K562 (cell line): Measurements from ENCODE around the gene MCF2. TPM values are rescaled to one million over a fixed set of nuclear protein-coding genes. Genes with fewer than 3 reads are reported as not detected.

Experiments used
- ATAC-seq: fragments of 200-7000 bp; cut with Tn5 transposase; 3 replicates; pipeline ENCODE4 v1.9.1; 2020; ENCODE audit warnings: moderate library complexity
- BruUV-seq: library from RNA; stranded (reverse); fragments of 400-500 nt; replicated peaks from 2 replicates; lab custom pipeline; 2021; lab: Mats Ljungman, UMichigan
- CTCF ChIA-PET: fragments of 300-600 bp; formaldehyde crosslinking; extraction: SDS; loops from one replicate; lab custom pipeline; 2021; ENCODE audit warnings: low intra/inter-chr PET ratio; lab: Yijun Ruan, JAX
- POLR2A ChIA-PET: fragments of 300-600, 350-650 bp; sonication (Branson Sonifier 250); formaldehyde crosslinking; extraction: SDS; loops from one replicate; lab custom pipeline; 2021; ENCODE audit warnings: antibody characterized with exemption, inconsistent platforms; lab: Yijun Ruan, JAX
- DNase-seq, 4 experiments: peaks; one replicate each; pipeline versions ENCODE4 v3.0.0 to v3.0.0-alpha.2; 2011 to 2018; ENCODE audit warnings: low spot score in 3 of 4, mixed read lengths in 3 of 4; ENCODE audit errors: extremely low read depth in 1 of 4
- FAIRE-seq: peaks from 2 replicates; lab custom pipeline; 2011; peaks lifted over from hg19 to GRCh38; lab: Jason Lieb, UNC
- H2AFZ ChIP-seq: 2 replicates; pipeline ENCODE4 v1.6.0; 2011; ENCODE audit warnings: low read depth, low read length, control low read depth, inconsistent platforms
- H3K27ac ChIP-seq: fragments of 200-600 bp; 3 replicates; pipeline ENCODE4 v1.8.0; 2011; ENCODE audit warnings: low read depth, mild to moderate bottlenecking, control low read depth, inconsistent platforms, low read length, moderate library complexity, mixed read lengths; ENCODE audit errors: extremely low read depth
- H3K27me3 ChIP-seq, 2 experiments: fragments of 300-600 bp in 1 of 2; 2 replicates in 1 of 2; 3 replicates in 1 of 2; pipeline versions ENCODE4 v1.6.0 to v1.8.0; 2011; ENCODE audit warnings: inconsistent platforms in 2 of 2, low read length in 2 of 2, mild to moderate bottlenecking in 1 of 2, mixed read lengths in 1 of 2, moderate library complexity in 1 of 2; ENCODE audit not compliant: control insufficient read depth in 2 of 2, insufficient read depth in 2 of 2
- H3K36me3 ChIP-seq: fragments of 300-600 bp; 3 replicates; pipeline ENCODE4 v1.8.0; 2011; ENCODE audit warnings: mild to moderate bottlenecking, low read length, inconsistent platforms; ENCODE audit not compliant: control insufficient read depth, insufficient read depth
- H3K4me1 ChIP-seq, 2 experiments: fragments of 200-600 bp in 1 of 2; replicated peaks in 1 of 2; 2 replicates in 1 of 2; 3 replicates in 1 of 2; pipeline versions ENCODE4 v1.5.1 to v1.8.0; 2011; ENCODE audit warnings: inconsistent platforms in 2 of 2, low read length in 2 of 2, mild to moderate bottlenecking in 1 of 2, mixed read lengths in 1 of 2, moderate library complexity in 1 of 2; ENCODE audit not compliant: control insufficient read depth in 2 of 2, insufficient read depth in 2 of 2
- H3K4me2 ChIP-seq: 2 replicates; pipeline ENCODE4 v1.6.1; 2011; ENCODE audit warnings: low read length, control low read depth, inconsistent platforms, mixed read lengths; ENCODE audit not compliant: insufficient read depth
- H3K4me3 ChIP-seq: fragments of 200-600 bp; sonication (generic), shearing (Covaris generic); 2 replicates; pipeline ENCODE4 v1.5.1; 2016; ENCODE audit warnings: control low read depth, inconsistent platforms
- H3K79me2 ChIP-seq: fragments of 200-600 bp; 3 replicates; pipeline ENCODE4 v1.8.0; 2011; ENCODE audit warnings: low read length, inconsistent platforms; ENCODE audit not compliant: control insufficient read depth, insufficient read depth
- H3K9ac ChIP-seq, 2 experiments: 2 replicates each; pipeline versions ENCODE4 v1.6.0 to v1.6.1; 2011; ENCODE audit warnings: low read depth in 2 of 2, low read length in 2 of 2, control low read depth in 1 of 2, inconsistent platforms in 1 of 2, mild to moderate bottlenecking in 1 of 2, mixed read lengths in 1 of 2; ENCODE audit not compliant: insufficient read depth in 1 of 2
- H3K9me1 ChIP-seq: one replicate; pipeline ENCODE4 v1.6.0; 2011; ENCODE audit warnings: inconsistent platforms, mild to moderate bottlenecking, low read length, moderate library complexity; ENCODE audit not compliant: control insufficient read depth, insufficient read depth
- H3K9me3 ChIP-seq: replicated peaks from 2 replicates; pipeline ENCODE4 v1.5.1; 2011; ENCODE audit warnings: low read depth, low read length, inconsistent platforms; ENCODE audit not compliant: control insufficient read depth, insufficient read depth
- H4K20me1 ChIP-seq: replicated peaks from 2 replicates; pipeline ENCODE4 v1.6.1; 2011; ENCODE audit warnings: low read length, inconsistent platforms, mixed read lengths; ENCODE audit not compliant: control insufficient read depth, insufficient read depth
- BDP1 ChIP-seq: IDR thresholded peaks from 3 replicates; pipeline ENCODE4 v1.6.1; 2011; ENCODE audit not compliant: insufficient read length, insufficient read depth
- HNRNPL ChIP-seq: fragments of 200-400 bp; formaldehyde crosslinking; IDR thresholded peaks from 2 replicates; pipeline ENCODE4 v1.6.1; 2017; ENCODE audit warnings: low read depth, mild to moderate bottlenecking, low read length
- JUNB ChIP-seq: fragments of 450-650 bp; formaldehyde crosslinking; conservative IDR thresholded peaks from 2 replicates; pipeline ENCODE4 v1.4.0; 2020; ENCODE audit warnings: mild to moderate bottlenecking
- RBM14 ChIP-seq: fragments of 200-400 bp; formaldehyde crosslinking; IDR thresholded peaks from 2 replicates; pipeline ENCODE4 v1.6.1; 2018; ENCODE audit warnings: low read depth, mild to moderate bottlenecking, low read length, moderate library complexity, borderline replicate concordance; ENCODE audit not compliant: insufficient read depth
- RBM15 ChIP-seq: fragments of 200-400 bp; formaldehyde crosslinking; IDR thresholded peaks from 2 replicates; pipeline ENCODE4 v1.6.1; 2018; ENCODE audit warnings: mild to moderate bottlenecking, low read length, moderate library complexity; ENCODE audit not compliant: insufficient read depth
- TCF3 ChIP-seq: sonication (generic); formaldehyde crosslinking; IDR thresholded peaks from 2 replicates; pipeline ENCODE4 v1.4.0; 2020; ENCODE audit warnings: mild to moderate bottlenecking, missing genetic modification reagents
- TEAD4 ChIP-seq, 2 experiments: sonication (generic) in 1 of 2; formaldehyde crosslinking in 1 of 2; IDR thresholded peaks; 2 replicates each; pipeline versions ENCODE4 v1.6.1 to v1.8.0; 2012 to 2022; ENCODE audit warnings: borderline replicate concordance in 1 of 2, inconsistent platforms in 1 of 2, low read length in 1 of 2, mild to moderate bottlenecking in 1 of 2, missing genetic modification reagents in 1 of 2
- XRCC4 ChIP-seq: IDR thresholded peaks from one replicate; pipeline ENCODE4 v1.6.1; 2011; ENCODE audit not compliant: insufficient read depth, insufficient read length; ENCODE audit errors: extremely low read depth
- ZNF239 ChIP-seq: fragments of 250-450 bp; sonication (Bioruptor Pico); IDR thresholded peaks from 2 replicates; pipeline ENCODE4 v1.4.0; 2020; ENCODE audit warnings: mild to moderate bottlenecking
- ZNF282 ChIP-seq: sonication (generic); formaldehyde crosslinking; IDR thresholded peaks from 2 replicates; pipeline ENCODE4 v1.8.1; 2023; ENCODE audit warnings: missing genetic modification reagents
- ZNF764 ChIP-seq: fragments of 250-450 bp; sonication (Bioruptor Pico); IDR thresholded peaks from 2 replicates; pipeline ENCODE4 v1.4.0; 2020; ENCODE audit warnings: low read depth, mild to moderate bottlenecking, moderate library complexity
- ZNF780A ChIP-seq: fragments of 250-450 bp; sonication (Bioruptor Pico); IDR thresholded peaks from 2 replicates; pipeline ENCODE4 v1.5.0; 2021; ENCODE audit warnings: mild to moderate bottlenecking
- WGBS: fragments of 100-300 bp; shearing (Covaris generic); methylation state at CpG from one replicate; pipeline ENCODE4 v1.1.6; 2016; ENCODE audit warnings: low coverage, mixed read lengths; ENCODE audit not compliant: insufficient coverage; ENCODE audit errors: missing lambda C conversion rate; 5-methylcytosine and 5-hydroxymethylcytosine counted together
- in situ Hi-C: fragments of 300-500 bp; cut with MboI; formaldehyde crosslinking; loops from 4 replicates; pipeline ENCODE4 v1.15.0; 2018; ENCODE audit warnings: inconsistent platforms, mixed read lengths
- intact Hi-C: fragments of 100-400 bp; cut with micrococcal nuclease; formaldehyde crosslinking; loops from 2 replicates; pipeline ENCODE4 v1.14.2; 2022
- polyA plus RNA-seq, 8 experiments: library from polyadenylated mRNA; depleted of rRNA in 4 of 8; stranded (reverse) in 5 of 8; unstranded in 3 of 8; fragments of >200 nt; fragmentation: Nextera tagmentation in 2 of 8; fragmentation: Illumina TruSeq in 1 of 8; extraction: Ambion mirVana in 2 of 8; extraction: Trizol in 1 of 8; gene quantifications; 2 replicates each; pipeline versions ENCODE4 v1.2.1 to v1.2.3, GENCODE V29; 2011 to 2014; ENCODE audit warnings: inconsistent platforms in 1 of 8, missing spikeins in 1 of 8
- total RNA-seq, 7 experiments: library from RNA; depleted of rRNA in 6 of 7; stranded (reverse); fragments of >200 nt in 6 of 7; fragmentation: Illumina TruSeq in 2 of 7; extraction: Trizol in 2 of 7; gene quantifications; 2 replicates each; pipeline versions ENCODE4 v1.2.1 to v1.2.3, GENCODE V29; 2011 to 2021; ENCODE audit warnings: low replicate concordance in 1 of 7
- TF ChIP-seq, protein P1 (sequence below): fragments of 250-450 bp; sonication (Bioruptor Pico); IDR thresholded peaks from 2 replicates; pipeline ENCODE4 v1.8.0; 2021; ENCODE audit warnings: moderate library complexity, mild to moderate bottlenecking, inconsistent platforms
- TF ChIP-seq, protein P2 (sequence below): sonication (generic); formaldehyde crosslinking; IDR thresholded peaks from 2 replicates; pipeline ENCODE4 v1.4.0; 2020; ENCODE audit warnings: mild to moderate bottlenecking, missing genetic modification reagents
- TF ChIP-seq, protein P3 (sequence below): sonication (generic); formaldehyde crosslinking; IDR thresholded peaks from 2 replicates; pipeline ENCODE4 v1.8.0; 2022; ENCODE audit warnings: missing genetic modification reagents, mild to moderate bottlenecking, borderline replicate concordance

MCF2 gene
- total and polyA plus RNA-seq, 9 of the 15 experiments (the other 6 are each of a cell fraction or from before 2014, with no cell fraction given) = 0.03 to 0.78 (median 0.08) TPM; not detected in 3

DNA sequence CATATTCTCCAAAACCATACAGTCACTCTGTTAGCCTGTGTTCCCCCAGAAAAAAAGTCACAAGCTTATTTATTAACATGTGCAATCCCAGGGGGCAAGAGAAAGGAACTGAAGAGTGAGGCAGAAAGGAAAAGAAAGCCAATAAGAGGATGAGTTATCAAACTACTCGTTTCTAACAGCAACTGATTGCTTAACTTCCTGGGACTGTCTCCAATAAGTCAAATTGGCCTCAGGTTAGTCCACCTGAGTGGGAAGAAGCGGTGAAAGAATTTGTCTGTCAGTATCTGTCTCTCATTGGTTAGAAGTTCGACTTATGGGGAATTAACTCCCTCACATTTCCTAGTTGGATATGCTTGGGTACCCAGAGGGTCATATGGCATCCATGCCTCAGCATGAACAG lies 163.4 kb downstream of the MCF2 start:
- H3K27me3 ChIP-seq = no peaks in the 10 kb centered on the region
- ATAC-seq (no peak), FAIRE-seq (no peak), DNase-seq (no peak)
- ChIA-PET CTCF (no interaction called here), POLR2A (no interaction called here)
- intact Hi-C loops (no loop called here), in situ Hi-C loops (no loop called here)
- H3K36me3 ChIP-seq = no peaks in the 10 kb centered on the region
- H3K9ac ChIP-seq = no peak overlapping the region
- H3K9me1 ChIP-seq = no peaks in the 10 kb centered on the region
- H3K27ac ChIP-seq = no peak overlapping the region
- no TSS peak for BruUV-seq
- H3K4me2 ChIP-seq = no peak overlapping the region
- H3K4me1 ChIP-seq = no peaks in the 10 kb centered on the region
- no peaks in the 10 kb centered on the region for H4K20me1 ChIP-seq
- H3K4me3 ChIP-seq = no peak overlapping the region
- H3K79me2 ChIP-seq = no peaks in the 10 kb centered on the region
- H3K9me3 ChIP-seq = no peaks in the 10 kb centered on the region
- H2AFZ ChIP-seq = no peak overlapping the region
- WGBS = 0% methylated on average over 3 of the region's 3 CpGs
- TF ChIP-seq ZNF282 (CRISPR knock-in tag) = no peak
- TF ChIP-seq, protein P1, sequence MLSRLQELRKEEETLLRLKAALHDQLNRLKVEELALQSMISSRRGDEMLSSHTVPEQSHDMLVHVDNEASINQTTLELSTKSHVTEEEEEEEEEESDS (CRISPR knock-in tag) = no peak
- TF ChIP-seq TEAD4 (IDR thresholded peaks at IDR 0.05; ENCODE audit: low read length) = no peak
- TF ChIP-seq TEAD4 (CRISPR knock-in tag; IDR thresholded peaks at IDR 0.05; ENCODE audit: borderline replicate concordance) = no peak
- TF ChIP-seq HNRNPL = no peak
- TF ChIP-seq BDP1 = no peak
- no peak for TF ChIP-seq JUNB (CRISPR knock-in tag)
- TF ChIP-seq, protein P2, sequence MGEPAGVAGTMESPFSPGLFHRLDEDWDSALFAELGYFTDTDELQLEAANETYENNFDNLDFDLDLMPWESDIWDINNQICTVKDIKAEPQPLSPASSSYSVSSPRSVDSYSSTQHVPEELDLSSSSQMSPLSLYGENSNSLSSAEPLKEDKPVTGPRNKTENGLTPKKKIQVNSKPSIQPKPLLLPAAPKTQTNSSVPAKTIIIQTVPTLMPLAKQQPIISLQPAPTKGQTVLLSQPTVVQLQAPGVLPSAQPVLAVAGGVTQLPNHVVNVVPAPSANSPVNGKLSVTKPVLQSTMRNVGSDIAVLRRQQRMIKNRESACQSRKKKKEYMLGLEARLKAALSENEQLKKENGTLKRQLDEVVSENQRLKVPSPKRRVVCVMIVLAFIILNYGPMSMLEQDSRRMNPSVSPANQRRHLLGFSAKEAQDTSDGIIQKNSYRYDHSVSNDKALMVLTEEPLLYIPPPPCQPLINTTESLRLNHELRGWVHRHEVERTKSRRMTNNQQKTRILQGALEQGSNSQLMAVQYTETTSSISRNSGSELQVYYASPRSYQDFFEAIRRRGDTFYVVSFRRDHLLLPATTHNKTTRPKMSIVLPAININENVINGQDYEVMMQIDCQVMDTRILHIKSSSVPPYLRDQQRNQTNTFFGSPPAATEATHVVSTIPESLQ (CRISPR knock-in tag) = no peak
- no peak for TF ChIP-seq ZNF764
- no peak for TF ChIP-seq RBM15
- TF ChIP-seq XRCC4 = no peak
- TF ChIP-seq ZNF780A (CRISPR knock-in tag) = no peak
- no peak for TF ChIP-seq RBM14
- TF ChIP-seq, protein P3, sequence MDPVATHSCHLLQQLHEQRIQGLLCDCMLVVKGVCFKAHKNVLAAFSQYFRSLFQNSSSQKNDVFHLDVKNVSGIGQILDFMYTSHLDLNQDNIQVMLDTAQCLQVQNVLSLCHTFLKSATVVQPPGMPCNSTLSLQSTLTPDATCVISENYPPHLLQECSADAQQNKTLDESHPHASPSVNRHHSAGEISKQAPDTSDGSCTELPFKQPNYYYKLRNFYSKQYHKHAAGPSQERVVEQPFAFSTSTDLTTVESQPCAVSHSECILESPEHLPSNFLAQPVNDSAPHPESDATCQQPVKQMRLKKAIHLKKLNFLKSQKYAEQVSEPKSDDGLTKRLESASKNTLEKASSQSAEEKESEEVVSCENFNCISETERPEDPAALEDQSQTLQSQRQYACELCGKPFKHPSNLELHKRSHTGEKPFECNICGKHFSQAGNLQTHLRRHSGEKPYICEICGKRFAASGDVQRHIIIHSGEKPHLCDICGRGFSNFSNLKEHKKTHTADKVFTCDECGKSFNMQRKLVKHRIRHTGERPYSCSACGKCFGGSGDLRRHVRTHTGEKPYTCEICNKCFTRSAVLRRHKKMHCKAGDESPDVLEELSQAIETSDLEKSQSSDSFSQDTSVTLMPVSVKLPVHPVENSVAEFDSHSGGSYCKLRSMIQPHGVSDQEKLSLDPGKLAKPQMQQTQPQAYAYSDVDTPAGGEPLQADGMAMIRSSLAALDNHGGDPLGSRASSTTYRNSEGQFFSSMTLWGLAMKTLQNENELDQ = no peak
- TF ChIP-seq TCF3 (CRISPR knock-in tag) = no peak
- TF ChIP-seq ZNF239 (CRISPR knock-in tag) = no peak
